Activated CD8-positive, alpha-beta memory T cell treated with anti-CD3 and anti-CD28 coated beads for 36 hours (primary cell): ENCODE measurements around the gene TRAPPC4. TPM values are rescaled to one million over a fixed set of nuclear protein-coding genes. Genes with fewer than 3 reads are reported as not detected.
"Not testable (repeated sequence)": the region's sequence is repeated elsewhere in the genome, so short reads cannot be mapped to it uniquely, and the experiment has no call there.

Experiments used
- CTCF ChIA-PET: fragments of 350-600 bp; sonication (Branson Sonifier 250); formaldehyde crosslinking; loops from one replicate; lab custom pipeline; 2021; ENCODE audit warnings: antibody characterized with exemption; lab: Charles Lee
- POLR2A ChIA-PET: fragments of 350-600 bp; sonication (Branson Sonifier 250); formaldehyde crosslinking; loops from one replicate; lab custom pipeline; 2021; ENCODE audit warnings: antibody characterized with exemption; lab: Charles Lee
- total RNA-seq, 2 experiments: library from RNA; stranded (reverse); gene quantifications; one replicate each; pipeline ENCODE4 v1.2.3, GENCODE V29; 2021

TRAPPC4 gene
- total RNA-seq, 2 experiments from 2014 or later = 136 to 145 TPM

DNA sequence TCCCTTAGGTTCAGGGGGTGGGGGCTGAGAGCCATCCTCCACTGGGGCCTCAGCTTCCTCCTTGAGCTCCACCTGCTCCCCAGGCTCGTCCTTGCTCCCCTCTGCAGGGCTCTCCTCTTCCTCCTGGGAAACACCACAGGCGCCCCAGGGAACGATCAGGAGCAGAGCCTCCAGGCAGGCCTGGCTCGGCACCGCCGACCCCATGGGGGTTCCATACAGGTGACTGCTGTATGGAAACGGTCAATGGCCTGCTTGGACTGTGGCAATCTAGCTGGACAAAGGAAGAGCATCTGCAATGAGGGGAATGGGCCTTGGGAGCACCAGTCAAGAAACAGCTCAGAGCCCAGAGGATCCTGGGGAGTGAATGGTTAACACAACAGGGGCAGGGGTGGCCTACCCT is 30.5 kb downstream of the TRAPPC4 start:
- POLR2A ChIA-PET = no interaction called here

DNA sequence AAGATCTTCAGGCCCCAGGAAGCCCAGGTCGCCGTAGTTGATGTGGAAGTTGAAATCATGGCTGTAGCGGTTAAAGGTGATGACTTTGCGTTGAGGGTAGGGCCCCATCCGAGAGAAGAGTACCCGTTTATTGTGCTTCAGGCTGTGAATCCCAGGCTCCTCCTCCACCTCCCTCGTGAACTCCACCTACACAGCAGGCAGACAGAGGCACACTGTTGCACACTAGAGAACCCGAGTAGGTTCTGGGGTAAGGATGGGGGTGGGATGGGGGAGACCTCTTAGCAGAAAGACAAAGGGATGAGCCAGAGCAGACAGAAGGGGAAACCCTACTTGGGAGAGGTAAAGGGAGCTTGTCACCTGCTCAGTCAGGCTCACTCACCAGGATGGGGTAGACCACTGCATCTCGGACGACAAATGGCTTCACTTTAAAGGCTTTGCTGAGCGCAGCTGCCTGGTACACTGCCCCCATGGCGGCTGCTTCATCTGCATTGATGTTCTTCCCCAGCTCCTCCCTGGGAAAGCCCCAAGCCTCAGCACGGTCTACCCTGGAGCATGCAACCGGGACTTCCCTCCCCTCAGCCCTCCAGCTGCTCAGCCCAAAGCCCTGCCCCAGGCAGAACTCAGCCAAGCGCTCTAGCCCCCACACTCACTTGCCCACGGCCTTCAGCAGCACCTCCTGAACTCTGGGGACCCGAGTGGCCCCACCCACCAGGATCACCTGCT is 33.0 kb downstream of the TRAPPC4 start:
- CTCF ChIA-PET = interaction anchor here (1.3 to 1.7 kb wide), 2 partner anchors 9 to 16 kb away, joined by 3 to 5 read pairs; partner anchors contain the start of gene VPS11
- POLR2A ChIA-PET = no interaction called here

More for the DNA sequence above, 30.5 kb downstream of the TRAPPC4 start:
- CTCF ChIA-PET = no interaction called here

DNA sequence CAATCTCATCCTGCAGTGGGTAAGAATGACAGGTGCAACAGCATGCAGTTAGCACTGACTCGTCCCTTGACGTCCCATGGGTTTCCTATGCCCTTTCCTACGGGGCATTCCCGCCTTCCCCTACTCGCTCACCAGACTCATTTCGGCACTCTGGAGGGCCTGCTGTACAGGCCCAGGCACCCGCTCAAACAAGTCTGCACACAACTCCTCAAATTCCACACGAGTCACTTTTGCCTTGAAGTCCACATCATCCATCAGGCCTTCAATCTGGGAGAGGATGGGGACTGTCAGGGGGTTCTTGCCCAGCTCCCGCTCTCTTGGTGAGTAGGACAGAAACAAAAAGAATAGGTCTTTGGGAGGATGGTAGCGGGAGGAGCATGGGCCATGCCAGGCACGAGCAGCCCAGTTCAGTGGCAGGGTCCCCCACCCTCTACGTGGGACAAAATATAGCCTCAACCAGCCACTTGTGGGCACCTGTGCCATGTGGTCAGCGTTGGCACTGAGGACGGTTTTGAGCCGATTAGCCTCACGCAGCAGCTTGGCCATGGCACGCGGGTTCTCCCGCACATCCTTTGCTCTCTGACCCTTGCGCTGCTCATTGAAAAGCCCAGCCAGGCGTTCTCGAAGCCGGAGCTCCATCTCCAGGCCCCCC is 33.7 kb downstream of the TRAPPC4 start:
- POLR2A ChIA-PET = no interaction called here
- CTCF ChIA-PET = interaction anchor here (1.7 kb wide), 1 partner anchor 15 kb away, joined by 5 read pairs; the partner anchor contains the start of gene VPS11

DNA sequence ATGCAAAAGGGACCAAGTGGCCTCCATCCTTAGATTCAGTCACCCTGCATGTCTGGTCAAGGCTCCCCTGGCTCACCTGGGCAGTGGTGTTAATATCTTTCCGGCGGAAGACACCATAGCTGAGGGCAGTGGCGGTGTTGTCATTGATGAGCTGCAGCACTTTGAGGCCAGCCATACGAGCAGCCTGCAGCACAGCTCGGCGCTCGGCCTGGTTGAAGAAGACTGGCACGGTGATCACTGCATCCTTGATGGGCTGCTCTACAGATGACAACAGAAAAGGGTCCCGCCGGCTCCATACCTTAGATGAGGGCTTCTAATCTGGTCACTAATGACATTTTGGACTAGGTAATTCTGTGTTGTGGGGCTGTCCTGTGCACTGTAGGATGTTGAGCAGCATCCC is 35.9 kb downstream of the TRAPPC4 start:
- ChIA-PET CTCF (interaction anchor here (1.1 kb wide), 1 partner anchor 143 kb away, joined by 3 read pairs; no protein-coding TSS in a partner anchor), POLR2A (interaction anchor here (1.0 kb wide), 1 partner anchor 39 kb away, joined by 3 read pairs; no protein-coding TSS in a partner anchor)

DNA sequence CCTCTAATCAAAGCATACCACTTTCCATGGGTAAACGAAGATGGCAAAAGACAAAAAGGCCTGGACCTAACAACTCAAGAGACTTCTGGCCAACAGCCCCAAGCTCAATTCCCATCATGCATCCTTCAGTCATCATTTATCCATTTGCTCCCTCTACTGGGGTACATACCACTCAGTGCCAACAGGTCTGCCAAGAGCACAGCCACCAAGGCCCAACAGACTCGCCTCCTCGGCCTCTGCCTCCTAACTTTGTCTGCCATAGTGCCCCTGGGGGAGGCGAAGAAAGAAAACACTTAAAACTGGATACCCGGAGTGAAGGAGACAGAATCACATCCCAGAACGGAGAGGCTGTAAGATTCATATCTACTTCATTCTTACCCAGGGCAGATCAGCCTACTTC is 37.3 kb downstream of the TRAPPC4 start:
- ChIA-PET POLR2A (interaction anchor here (0.7 to 2.3 kb wide), 8 partner anchors 9 to 393 kb away, joined by 3 to 16 read pairs (median 6); partner anchors contain the start of genes RPS25, SLC37A4, TRAPPC4 and VPS11), CTCF (interaction anchor here (0.6 to 1.6 kb wide), 7 partner anchors 8 to 41 kb away, joined by 3 to 6 read pairs (median 4); partner anchors contain the start of genes RPS25, SLC37A4, TRAPPC4 and VPS11)

- ChIA-PET CTCF (interaction anchor here (0.6 to 1.6 kb wide), 7 partner anchors 9 to 41 kb away, joined by 3 to 6 read pairs (median 4); partner anchors contain the start of genes RPS25, SLC37A4, TRAPPC4 and VPS11), POLR2A (interaction anchor here (0.5 to 2.3 kb wide), 10 partner anchors 9 to 393 kb away, joined by 3 to 16 read pairs (median 6); partner anchors contain the start of genes RPS25, SLC37A4, TRAPPC4 and VPS11)
These were observed 37.9 kb downstream of the TRAPPC4 start for GRCh38 chr11:119056421-119056999.

- ChIA-PET CTCF (interaction anchor here (1.1 to 1.5 kb wide), 4 partner anchors 8 to 42 kb away, joined by 3 to 5 read pairs (median 4); partner anchors contain the start of genes RPS25, TRAPPC4 and VPS11), POLR2A (interaction anchor here (0.5 to 2.3 kb wide), 9 partner anchors 10 to 45 kb away, joined by 3 to 16 read pairs (median 7); partner anchors contain the start of genes RPS25, SLC37A4, TRAPPC4 and VPS11)
These were observed 38.6 kb downstream of the TRAPPC4 start, which contains the start of gene HYOU1 for GRCh38 chr11:119057000-119057769. HYOU1 (minus strand) TSS chr11:119057205; CDS start chr11:119056160, 1,045 bp downstream.

GRCh38 chr11:119059128-119059527 is 40.6 kb downstream of the TRAPPC4 start:
- CTCF ChIA-PET = not testable (repeated sequence)
- POLR2A ChIA-PET = interaction anchor here (0.5 kb wide), 1 partner anchor 22 kb away, joined by 5 read pairs; no protein-coding TSS in a partner anchor

DNA sequence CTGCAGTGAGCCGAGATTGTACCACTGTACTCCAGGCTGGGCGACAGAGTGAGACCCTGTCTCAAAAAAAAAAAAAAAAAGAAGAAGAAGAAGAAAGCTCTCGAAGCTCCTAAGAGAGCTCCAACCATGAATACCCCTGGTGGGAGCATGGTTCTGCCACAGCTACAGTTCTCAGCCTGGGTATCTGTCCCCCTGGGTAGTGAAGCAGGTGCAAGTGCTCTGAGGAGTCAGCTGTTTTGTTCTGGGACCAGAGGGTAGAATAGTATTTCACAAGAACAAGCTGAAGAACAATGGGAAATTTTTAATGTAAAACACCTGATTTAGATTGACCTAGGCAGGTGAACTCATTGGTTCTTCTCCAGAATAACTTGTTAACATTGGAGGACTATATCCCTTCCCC is 42.7 kb downstream of the TRAPPC4 start:
- CTCF ChIA-PET = interaction anchor here (0.8 kb wide), 1 partner anchor 10 kb away, joined by 3 read pairs; no protein-coding TSS in a partner anchor
- POLR2A ChIA-PET = no interaction called here

- ChIA-PET POLR2A (no interaction called here), CTCF (interaction anchor here (0.6 kb wide), 1 partner anchor 36 kb away, joined by 3 read pairs; no protein-coding TSS in a partner anchor)
These were observed 44.2 kb downstream of the TRAPPC4 start for GRCh38 chr11:119062779-119063178.

DNA sequence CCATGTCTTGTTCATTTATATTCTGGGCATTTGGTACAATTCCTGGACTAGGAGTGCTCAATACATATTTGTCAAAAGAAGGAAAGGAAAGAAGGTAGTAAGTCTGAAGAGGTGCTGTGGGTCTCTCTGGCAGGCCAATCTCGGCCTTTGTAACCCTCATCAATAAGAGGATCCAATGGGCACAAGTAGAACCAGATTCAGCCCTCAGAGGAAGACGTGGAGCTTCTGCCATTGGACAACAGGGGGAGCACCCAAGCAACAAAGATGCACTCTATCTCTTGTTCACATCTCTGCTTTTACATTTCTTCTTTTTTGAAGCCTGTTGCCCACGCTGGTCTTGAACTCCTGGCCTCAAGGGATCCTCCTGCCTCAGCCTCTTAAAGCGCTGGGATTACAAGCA is 46.8 kb downstream of the TRAPPC4 start:
- POLR2A ChIA-PET = no interaction called here
- CTCF ChIA-PET = interaction anchor here (0.8 to 2.2 kb wide), 4 partner anchors 9 to 140 kb away, joined by 3 to 9 read pairs (median 5); partner anchors contain the start of genes CBL and HMBS

DNA sequence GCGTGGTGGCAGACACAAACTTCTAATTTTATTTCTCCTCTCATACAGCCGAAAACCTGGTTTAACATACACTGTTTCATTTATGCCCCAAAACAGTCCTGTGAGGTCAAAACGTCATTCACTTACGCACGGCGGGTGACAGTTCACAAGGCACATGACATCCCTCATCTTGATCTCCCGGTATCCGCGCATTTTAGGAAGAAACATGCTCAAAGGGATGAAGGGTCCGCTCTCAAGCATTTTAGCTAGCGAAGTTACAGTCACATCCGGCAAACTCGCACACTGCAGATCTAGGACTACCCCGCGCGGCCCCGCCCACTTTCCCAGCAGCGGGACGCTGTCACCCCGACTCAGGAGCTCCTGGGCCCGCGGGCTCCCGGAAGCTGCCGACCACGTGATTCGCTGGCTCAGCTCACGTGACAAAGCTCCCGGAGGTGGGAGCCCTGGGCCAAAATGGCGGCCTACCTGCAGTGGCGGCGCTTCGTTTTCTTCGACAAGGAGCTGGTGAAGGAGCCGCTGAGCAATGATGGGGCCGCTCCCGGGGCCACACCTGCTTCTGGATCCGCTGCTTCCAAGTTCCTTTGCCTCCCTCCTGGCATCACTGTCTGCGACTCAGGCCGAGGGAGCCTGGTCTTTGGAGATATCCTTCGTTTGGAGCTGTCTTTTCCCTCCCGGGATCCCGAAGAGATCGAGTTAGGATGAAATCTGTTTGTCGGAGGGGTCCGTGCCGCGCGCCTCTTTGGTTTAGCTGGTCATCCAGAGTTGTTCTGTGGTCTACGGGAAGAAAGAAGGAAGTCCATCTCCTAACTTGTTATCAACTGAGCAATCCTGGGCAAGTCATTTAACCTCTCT is 49.0 kb downstream of the TRAPPC4 start, which contains the start of gene VPS11:
TSS of gene VPS11 (plus strand) at position 448 of the 852 bp plus-strand sequence. CDS start at position 454, 6 bp downstream.
- ChIA-PET CTCF (interaction anchor here (0.7 to 1.6 kb wide), 12 partner anchors 11 to 273 kb away, joined by 3 to 8 read pairs (median 4); partner anchors contain the start of genes DPAGT1 and HMBS), POLR2A (interaction anchor here (0.7 to 2.0 kb wide), 10 partner anchors 11 to 139 kb away, joined by 3 to 21 read pairs (median 5); partner anchors contain the start of genes CBL, DPAGT1, HINFP and HMBS)

Other genes starting within 250 kb of the TRAPPC4 start
- gene DDX6, start 227.6 kb upstream of the TRAPPC4 start, total RNA-seq = 100 to 1,000 TPM; 146 to 153 TPM
- gene CXCR5, start 134.9 kb upstream of the TRAPPC4 start, total RNA-seq = 1 to 10 TPM; 2.3 TPM
- 10 to 100 TPM; 23.8 to 26.3 TPM for gene BCL9L, start 92.8 kb upstream of the TRAPPC4 start, total RNA-seq
- not detected for gene UPK2, start 62.5 kb upstream of the TRAPPC4 start, total RNA-seq
- not detected for gene FOXR1, start 47.0 kb upstream of the TRAPPC4 start, total RNA-seq
- 10 to 100 TPM; 32.7 to 33.4 TPM for gene CENATAC, start 20.6 kb upstream of the TRAPPC4 start, total RNA-seq
- 1,000 to 10,000 TPM; 1,363 to 1,371 TPM for gene RPS25, start 423 bp upstream of the TRAPPC4 start, total RNA-seq
- 10 to 100 TPM; 29.9 to 30.4 TPM for gene SLC37A4, start 12.1 kb downstream of the TRAPPC4 start, total RNA-seq
- 100 to 1,000 TPM; 151 to 159 TPM for gene HYOU1, start 38.4 kb downstream of the TRAPPC4 start, total RNA-seq
- 10 to 100 TPM; 20.6 to 21.0 TPM for gene VPS11, start 49.1 kb downstream of the TRAPPC4 start, total RNA-seq
- gene HMBS, start 66.1 kb downstream of the TRAPPC4 start, total RNA-seq = 10 to 100 TPM; 40.5 to 41.3 TPM
- 10 to 100 TPM; 76.3 to 90.1 TPM for gene DPAGT1, start 83.1 kb downstream of the TRAPPC4 start, total RNA-seq
- 10 to 100 TPM; 26.0 to 26.6 TPM for gene C2CD2L, start 88.6 kb downstream of the TRAPPC4 start, total RNA-seq
- 10 to 100 TPM; 26.5 to 27.5 TPM for gene HINFP, start 102.8 kb downstream of the TRAPPC4 start, total RNA-seq
- gene ABCG4, start 130.3 kb downstream of the TRAPPC4 start, total RNA-seq = under 1 TPM in 1 of 2 experiments, not detected in 1; 0.08 TPM
- gene NLRX1, start 150.0 kb downstream of the TRAPPC4 start, total RNA-seq = 10 to 100 TPM; 18.2 TPM
- gene NHERF4, start 166.7 kb downstream of the TRAPPC4 start, total RNA-seq = not detected
- gene CBL, start 187.6 kb downstream of the TRAPPC4 start, total RNA-seq = 10 to 100 TPM; 26.3 to 26.9 TPM